ENCODE data around the gene BCAT1.

GRCh38 chr12:24996820-24997219, 47.9 kb upstream of the BCAT1 start:
- no peak for TF ChIP-seq CTCF (IDR thresholded peaks at IDR 0.05 in 2 of 3, conservative IDR thresholded peaks at IDR 0.05 in 1 of 3; ENCODE audit: borderline replicate concordance in 1 of 3, insufficient read depth in 1 of 3, low read depth in 2 of 3, low read length in 2 of 3)
- TF ChIP-seq POLR2A (IDR thresholded peaks at IDR 0.05; ENCODE audit: borderline replicate concordance, extremely low read depth, insufficient read depth, insufficient read length) = no peak
- TF ChIP-seq EZH2phosphoT487 (IDR thresholded peaks at IDR 0.05; ENCODE audit: borderline replicate concordance) = no peak
- TF ChIP-seq RAD21 (IDR thresholded peaks at IDR 0.05; ENCODE audit: low read depth) = no peak
- TF ChIP-seq EZH2 (IDR thresholded peaks at IDR 0.05) = no peak
- no peak for TF ChIP-seq YY1 (IDR thresholded peaks at IDR 0.05; ENCODE audit: extremely low read depth, insufficient replicate concordance, low read depth, low read length)

Measured in HCT116 (cell line).